ENCODE results near the gene PMIS2.

GRCh38 chr19:35546532-35546931 lies 39.4 kb upstream of the PMIS2 start:
- TF ChIP-seq CTCF (IDR thresholded peaks at IDR 0.05) = no peak
- TF ChIP-seq POLR2A (IDR thresholded peaks at IDR 0.05) = no peak

Data from prostate gland (tissue), 2 donors.